HUES48 (cell line): ENCODE data around the gene MAPKAPK2.

Source experiments
- H3K27ac ChIP-seq: one replicate; pipeline ENCODE4 v1.7.0; 2013; ENCODE audit warnings: low read depth, low read length, inconsistent platforms
- H3K27me3 ChIP-seq: 2 replicates; pipeline ENCODE4 v1.6.1; 2013; ENCODE audit warnings: mild to moderate bottlenecking, low read length; ENCODE audit not compliant: control insufficient read depth, insufficient read depth
- H3K36me3 ChIP-seq: 2 replicates; pipeline ENCODE4 v1.6.1; 2013; ENCODE audit warnings: low read length; ENCODE audit not compliant: control insufficient read depth, insufficient read depth
- H3K4me1 ChIP-seq: 2 replicates; pipeline ENCODE4 v1.6.1; 2013; ENCODE audit warnings: mild to moderate bottlenecking, low read length; ENCODE audit not compliant: control insufficient read depth, insufficient read depth
- H3K4me3 ChIP-seq: 2 replicates; pipeline ENCODE4 v1.5.1; 2013; ENCODE audit warnings: mild to moderate bottlenecking, low read depth, low read length
- H3K9ac ChIP-seq: 2 replicates; pipeline ENCODE4 v1.6.1; 2013; ENCODE audit warnings: mild to moderate bottlenecking, low read depth, low read length, moderate library complexity
- H3K9me3 ChIP-seq: 2 replicates; pipeline ENCODE4 v1.6.1; 2013; ENCODE audit warnings: low read length; ENCODE audit not compliant: control insufficient read depth, insufficient read depth

MAPKAPK2 gene

GRCh38 chr1:206661161-206661820, 23.4 kb upstream of the MAPKAPK2 start:
- H3K9ac ChIP-seq: no peak overlapping the region
- H3K4me1 ChIP-seq: peaks cover 12% of the 10 kb centered on the region
- H3K27ac ChIP-seq: no peak overlapping the region
- H3K36me3 ChIP-seq: no peaks in the 10 kb centered on the region
- H3K27me3 ChIP-seq: peaks cover 47% of the 10 kb centered on the region
- no peaks in the 10 kb centered on the region for H3K9me3 ChIP-seq
- no peak overlapping the region for H3K4me3 ChIP-seq

GRCh38 chr1:206662396-206663092, 22.2 kb upstream of the MAPKAPK2 start:
- H3K4me1 ChIP-seq: peaks cover 12% of the 10 kb centered on the region
- H3K27ac ChIP-seq: no peak overlapping the region
- H3K9ac ChIP-seq: no peak overlapping the region
- no peaks in the 10 kb centered on the region for H3K36me3 ChIP-seq
- H3K9me3 ChIP-seq: no peaks in the 10 kb centered on the region
- no peak overlapping the region for H3K4me3 ChIP-seq
- peaks cover 39% of the 10 kb centered on the region for H3K27me3 ChIP-seq

- Histone ChIP-seq H3K9ac (no peak overlapping the region), H3K27ac (no peak overlapping the region), H3K4me3 (peak overlapping the region; percentile 53)
Measured at GRCh38 chr1:206663362-206663761, 21.3 kb upstream of the MAPKAPK2 start.

GRCh38 chr1:206663832-206664652, 20.7 kb upstream of the MAPKAPK2 start:
- peaks cover 28% of the 10 kb centered on the region for H3K27me3 ChIP-seq
- H3K9me3 ChIP-seq: no peaks in the 10 kb centered on the region
- no peaks in the 10 kb centered on the region; the same call in 1 of the 2 replicates for H3K4me1 ChIP-seq
- H3K27ac ChIP-seq: no peak overlapping the region
- no peaks in the 10 kb centered on the region for H3K36me3 ChIP-seq
- H3K9ac ChIP-seq: no peak overlapping the region
- peak overlapping the region; percentile 53 for H3K4me3 ChIP-seq

More at GRCh38 chr1:206663362-206663761, 21.3 kb upstream of the MAPKAPK2 start:
- H3K27me3 ChIP-seq: peaks cover 31% of the 10 kb centered on the region
- no peaks in the 10 kb centered on the region for H3K9me3 ChIP-seq
- H3K36me3 ChIP-seq: no peaks in the 10 kb centered on the region
- peaks cover 4% of the 10 kb centered on the region for H3K4me1 ChIP-seq

- Histone ChIP-seq H3K27me3 (peaks cover 28% of the 10 kb centered on the region), H3K36me3 (no peaks in the 10 kb centered on the region), H3K9ac (no peak overlapping the region), H3K27ac (no peak overlapping the region), H3K4me1 (no peaks in the 10 kb centered on the region; the same call in 1 of the 2 replicates), H3K9me3 (no peaks in the 10 kb centered on the region), H3K4me3 (no peak overlapping the region)
Measured at GRCh38 chr1:206664740-206665139, 20.0 kb upstream of the MAPKAPK2 start.

- Histone ChIP-seq H3K9me3 (no peaks in the 10 kb centered on the region), H3K27me3 (peaks cover 28% of the 10 kb centered on the region), H3K9ac (no peak overlapping the region), H3K4me3 (no peak overlapping the region), H3K36me3 (no peaks in the 10 kb centered on the region), H3K27ac (no peak overlapping the region), H3K4me1 (no peaks in the 10 kb centered on the region; the same call in 1 of the 2 replicates)
Measured at GRCh38 chr1:206666031-206666561, 18.6 kb upstream of the MAPKAPK2 start.

- H3K27me3 ChIP-seq: peaks cover 27% of the 10 kb centered on the region
- H3K4me3 ChIP-seq: no peak overlapping the region
- peaks cover 9% of the 10 kb centered on the region for H3K4me1 ChIP-seq
- no peaks in the 10 kb centered on the region for H3K36me3 ChIP-seq
- no peaks in the 10 kb centered on the region for H3K9me3 ChIP-seq
- no peak overlapping the region for H3K27ac ChIP-seq
- H3K9ac ChIP-seq: no peak overlapping the region
Measured at GRCh38 chr1:206666954-206667665, 17.6 kb upstream of the MAPKAPK2 start.

GRCh38 chr1:206668351-206668750, 16.4 kb upstream of the MAPKAPK2 start:
- no peaks in the 10 kb centered on the region for H3K36me3 ChIP-seq
- no peak overlapping the region for H3K27ac ChIP-seq
- H3K4me3 ChIP-seq: no peak overlapping the region
- H3K9me3 ChIP-seq: no peaks in the 10 kb centered on the region
- H3K4me1 ChIP-seq: peaks cover 21% of the 10 kb centered on the region
- peaks cover 14% of the 10 kb centered on the region for H3K27me3 ChIP-seq
- no peak overlapping the region for H3K9ac ChIP-seq

- H3K9ac ChIP-seq: no peak overlapping the region
- peaks cover 25% of the 10 kb centered on the region for H3K4me1 ChIP-seq
- no peak overlapping the region for H3K4me3 ChIP-seq
- H3K9me3 ChIP-seq: no peaks in the 10 kb centered on the region
- no peak overlapping the region for H3K27ac ChIP-seq
- peaks cover 8% of the 10 kb centered on the region for H3K27me3 ChIP-seq
- no peaks in the 10 kb centered on the region for H3K36me3 ChIP-seq
Measured at GRCh38 chr1:206668874-206669410, 15.8 kb upstream of the MAPKAPK2 start.

- Histone ChIP-seq H3K4me3 (no peak overlapping the region), H3K9ac (no peak overlapping the region), H3K36me3 (no peaks in the 10 kb centered on the region), H3K9me3 (no peaks in the 10 kb centered on the region), H3K27me3 (no peaks in the 10 kb centered on the region), H3K27ac (peak overlapping the region; percentile 46), H3K4me1 (peaks cover 25% of the 10 kb centered on the region)
Measured at GRCh38 chr1:206672011-206672688, 12.6 kb upstream of the MAPKAPK2 start.
